Glomerular endothelial cell (primary cell): ENCODE measurements around the gene ATG16L1. TPM values are rescaled to one million over a fixed set of nuclear protein-coding genes. Genes with fewer than 3 reads are reported as not detected.
"Not testable (repeated sequence)": the region's sequence is repeated elsewhere in the genome, so short reads cannot be mapped to it uniquely, and the experiment has no call there.

Experiments
- DNase-seq: peaks from one replicate; pipeline ENCODE4 v3.0.0-alpha.2; 2011; ENCODE audit warnings: low read depth, low spot score; ENCODE audit errors: extremely low read depth
- total RNA-seq: library from RNA; depleted of rRNA; stranded (reverse); fragments of >200 nt; gene quantifications from 2 replicates; pipeline ENCODE4 v1.2.3, GENCODE V29; 2015

ATG16L1 gene
- total RNA-seq, 1 donor from 2014 or later, result 21.9 TPM

DNA sequence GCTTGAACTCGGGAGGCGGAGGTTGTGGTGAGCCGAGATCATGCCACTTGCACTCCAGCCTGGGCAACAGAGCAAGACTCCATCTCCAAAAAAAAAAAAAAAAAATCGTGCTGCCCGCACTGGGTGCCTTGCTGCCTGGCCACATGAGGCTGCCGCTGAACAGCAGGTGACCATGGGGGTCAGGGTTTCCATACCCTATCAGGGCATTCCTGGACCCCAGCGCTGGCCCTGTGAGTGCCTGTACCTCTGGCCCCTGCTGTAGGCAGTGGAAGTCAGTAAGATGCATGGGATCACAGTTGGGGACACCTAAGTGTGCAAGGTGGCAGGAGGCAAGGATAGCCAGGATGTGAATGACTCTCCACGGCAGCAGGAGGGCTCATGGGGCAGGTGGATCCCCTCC is 75.0 kb downstream of the ATG16L1 start:
- no peak for DNase-seq

DNA sequence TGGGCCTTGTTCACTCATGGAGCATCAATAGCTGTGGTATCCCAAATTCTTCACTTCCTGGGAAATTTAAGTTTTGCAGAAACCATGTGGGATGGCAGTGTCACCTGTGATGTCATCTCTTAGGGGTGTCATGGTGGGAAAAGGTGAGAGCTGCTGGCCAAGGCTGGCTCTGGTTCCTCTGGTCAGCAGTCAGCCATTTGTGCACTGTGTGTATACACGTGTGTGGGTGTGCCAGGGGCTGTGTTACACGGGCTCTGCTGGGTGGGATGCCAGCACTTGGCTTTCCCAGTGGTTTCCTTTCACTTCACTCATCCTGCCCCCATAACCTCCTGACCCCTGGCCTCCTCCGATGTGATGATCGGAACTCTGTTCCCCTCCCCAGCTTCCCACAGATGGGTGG is 77.4 kb downstream of the ATG16L1 start:
- no peak for DNase-seq

DNA sequence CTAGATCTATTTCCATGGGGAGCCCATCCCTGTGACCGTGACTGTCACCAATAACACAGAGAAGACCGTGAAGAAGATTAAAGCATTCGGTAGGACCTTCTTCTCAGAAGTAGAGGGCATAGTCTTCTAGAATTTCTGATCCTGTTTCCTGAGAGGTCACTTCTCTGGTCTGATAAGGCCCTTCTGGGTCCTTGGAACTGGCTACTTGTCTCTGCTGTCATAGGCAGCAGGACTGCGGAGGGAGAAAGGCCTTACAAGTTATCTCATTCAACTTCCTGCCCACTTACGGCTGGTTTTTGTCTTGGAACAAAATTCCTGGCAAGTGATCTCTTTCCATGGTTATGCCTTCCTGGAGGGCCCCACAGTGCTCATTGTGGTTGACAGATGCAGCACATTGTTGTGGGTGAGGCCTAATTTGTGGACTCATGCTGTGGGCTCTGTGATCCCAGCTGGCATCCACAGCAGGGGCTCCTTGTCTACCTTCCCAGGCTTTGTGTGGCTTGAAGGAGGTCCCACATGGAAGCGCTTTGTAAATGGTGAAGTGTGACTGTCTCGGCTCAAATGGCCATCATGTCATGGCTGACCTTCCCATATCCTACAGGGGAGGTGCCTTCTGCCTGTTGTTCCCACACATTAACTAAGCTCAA is 78.1 kb downstream of the ATG16L1 start:
- DNase-seq, result no peak

DNA sequence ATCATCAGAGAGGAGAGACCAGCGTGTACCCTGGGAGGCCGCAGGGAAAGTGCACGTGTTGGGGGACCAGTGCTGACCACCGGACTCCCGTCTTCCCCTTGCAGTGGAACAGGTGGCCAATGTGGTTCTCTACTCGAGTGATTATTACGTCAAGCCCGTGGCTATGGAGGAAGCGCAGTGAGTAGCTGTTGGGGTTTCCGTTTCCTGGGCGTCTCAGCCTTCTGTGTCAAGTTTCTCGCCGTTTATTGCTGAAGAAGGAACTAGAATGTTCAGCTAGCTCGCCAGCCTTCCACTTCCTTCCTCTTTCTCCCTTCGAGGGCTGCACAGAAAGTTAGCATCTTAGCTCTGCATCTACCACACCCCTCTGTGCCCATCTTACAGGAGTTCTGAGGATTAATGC is 80.1 kb downstream of the ATG16L1 start:
- no peak for DNase-seq

DNA sequence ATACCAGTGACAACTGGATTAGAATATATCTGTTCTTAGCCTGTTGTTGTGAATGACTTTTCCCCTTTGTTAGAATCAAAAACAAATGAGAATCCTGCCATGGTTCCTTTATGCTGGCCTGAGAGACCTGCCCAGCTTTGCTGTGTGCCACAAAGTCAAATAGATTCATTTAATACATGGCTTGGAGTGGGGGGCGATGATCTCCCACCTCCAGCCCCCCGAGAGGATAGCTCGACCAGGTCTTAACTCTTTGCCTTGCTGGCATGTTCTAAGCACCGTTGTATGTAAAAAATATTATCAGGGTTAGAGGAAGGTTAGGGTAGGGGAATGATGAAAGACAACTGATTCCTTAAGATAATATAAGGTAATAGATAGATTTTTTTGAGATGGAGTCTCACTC is 80.7 kb downstream of the ATG16L1 start:
- no peak for DNase-seq

DNA sequence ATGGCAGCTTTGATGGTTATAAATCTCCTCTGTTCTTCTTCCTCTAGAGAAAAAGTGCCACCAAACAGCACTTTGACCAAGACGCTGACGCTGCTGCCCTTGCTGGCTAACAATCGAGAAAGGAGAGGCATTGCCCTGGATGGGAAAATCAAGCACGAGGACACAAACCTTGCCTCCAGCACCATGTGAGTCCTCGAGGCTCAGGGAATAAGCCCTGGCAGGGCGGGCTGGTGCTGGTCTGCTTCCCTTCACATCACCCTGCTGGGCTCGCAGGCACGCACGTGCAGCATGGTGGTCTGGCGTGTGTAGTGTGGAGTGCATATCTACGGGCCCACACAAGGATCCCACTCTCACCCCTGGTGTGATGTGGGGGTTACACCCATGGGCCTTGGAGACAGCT is 83.4 kb downstream of the ATG16L1 start:
- no peak for DNase-seq

DNA sequence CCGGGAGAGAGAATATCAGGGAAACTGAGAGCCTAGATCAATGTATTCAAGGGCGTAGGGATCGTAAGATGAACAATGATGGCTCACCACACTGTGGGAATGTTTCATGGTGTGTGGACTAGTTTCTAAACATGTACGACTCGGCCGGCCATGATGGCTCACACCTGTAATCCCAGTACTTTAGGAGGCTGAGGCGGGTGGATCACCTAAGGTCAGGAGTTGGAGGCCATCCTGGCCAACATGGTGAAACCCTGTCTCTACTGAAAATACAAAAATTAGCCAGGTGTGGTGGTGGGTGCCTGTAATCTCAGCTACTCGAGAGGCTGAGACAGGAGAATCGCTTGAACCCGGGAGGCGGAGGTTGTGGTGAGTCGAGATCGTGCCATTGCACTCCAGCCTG is 84.6 kb downstream of the ATG16L1 start:
- not testable (repeated sequence) for DNase-seq

DNA sequence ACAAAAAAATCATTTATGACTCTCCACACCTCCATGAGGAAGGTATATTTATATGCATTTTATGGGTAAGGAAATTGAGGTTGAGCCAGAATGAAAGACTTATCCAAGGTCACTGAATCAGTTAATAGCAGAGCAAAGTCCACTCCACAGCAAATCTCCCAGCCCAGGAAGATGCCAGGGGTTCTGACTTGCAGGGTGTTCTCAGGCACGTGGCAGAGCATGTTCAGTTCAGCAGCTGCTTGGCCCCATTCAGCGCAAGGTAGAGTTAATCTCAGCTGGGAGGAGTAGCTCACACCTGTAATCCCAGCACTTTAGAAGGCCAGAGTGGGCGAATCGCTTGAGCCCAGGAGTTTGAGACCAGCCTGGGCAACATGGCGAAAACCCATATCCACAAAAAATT is 85.1 kb downstream of the ATG16L1 start:
- no peak for DNase-seq

DNA sequence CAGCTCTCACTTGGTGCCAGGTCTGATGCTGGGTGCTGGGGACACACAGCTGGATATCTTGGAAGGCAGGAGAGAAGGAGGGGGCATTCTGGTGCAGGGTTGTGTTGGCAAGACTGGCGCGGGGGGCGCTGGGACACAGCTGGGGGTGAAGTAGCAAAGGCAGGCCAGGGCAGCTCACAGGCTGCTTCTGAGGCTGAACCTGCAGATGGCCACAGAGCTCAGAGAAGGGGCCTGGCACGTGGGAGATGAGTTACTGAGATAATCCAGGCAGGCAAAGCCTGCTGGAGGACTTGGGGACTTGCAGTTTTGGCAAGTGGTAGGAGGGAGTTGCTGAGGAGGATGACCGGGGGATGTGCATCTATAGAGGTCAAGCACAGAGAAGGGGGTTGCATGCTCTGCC is 86.6 kb downstream of the ATG16L1 start:
- no peak for DNase-seq

DNA sequence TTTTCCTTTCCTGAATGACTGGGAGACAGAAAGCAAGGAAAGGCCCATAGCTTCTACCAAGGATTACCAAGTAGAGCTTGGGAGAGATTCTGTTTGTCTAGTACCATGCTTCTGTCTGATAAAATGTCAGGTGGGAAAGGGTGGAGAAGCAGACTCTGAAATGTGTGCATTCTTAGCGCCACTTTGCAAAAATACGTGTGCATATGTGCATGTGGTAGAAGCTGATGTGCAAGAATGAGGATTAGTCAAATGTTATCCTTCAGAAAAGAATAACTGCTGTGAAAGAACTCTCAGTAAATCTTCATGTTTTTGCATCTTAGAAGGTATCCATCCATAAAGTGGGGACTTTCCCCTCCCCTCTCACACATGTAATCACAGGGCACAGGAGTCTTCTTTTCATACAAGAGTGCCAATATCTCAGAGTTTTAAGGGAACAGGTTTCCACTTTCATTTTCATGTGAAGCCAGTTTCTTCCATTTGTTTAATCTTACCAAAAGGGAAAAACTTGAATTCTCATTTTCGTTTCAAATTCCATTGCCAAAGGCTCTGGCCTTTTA is 87.4 kb downstream of the ATG16L1 start:
- no peak for DNase-seq

DNA sequence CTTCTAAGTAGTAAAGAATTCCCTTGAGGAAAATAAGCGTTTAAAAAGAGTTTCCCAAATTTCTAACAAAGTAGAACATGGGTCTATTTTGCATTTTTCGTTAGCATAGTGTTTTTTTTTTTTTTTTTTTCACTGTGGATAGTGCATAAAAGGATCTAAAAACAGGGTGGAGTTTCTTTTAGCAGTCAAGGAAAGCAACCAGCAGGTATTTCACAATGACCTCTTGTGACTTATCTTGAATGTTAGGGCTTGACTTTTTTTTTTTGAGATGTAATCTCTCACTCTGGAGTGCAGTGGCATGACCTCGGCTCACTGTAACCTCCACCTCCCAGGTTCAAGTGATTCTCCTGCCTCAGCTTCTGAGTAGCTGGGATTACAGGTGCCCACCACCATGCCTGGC is 88.0 kb downstream of the ATG16L1 start:
- DNase-seq, result no peak

DNA sequence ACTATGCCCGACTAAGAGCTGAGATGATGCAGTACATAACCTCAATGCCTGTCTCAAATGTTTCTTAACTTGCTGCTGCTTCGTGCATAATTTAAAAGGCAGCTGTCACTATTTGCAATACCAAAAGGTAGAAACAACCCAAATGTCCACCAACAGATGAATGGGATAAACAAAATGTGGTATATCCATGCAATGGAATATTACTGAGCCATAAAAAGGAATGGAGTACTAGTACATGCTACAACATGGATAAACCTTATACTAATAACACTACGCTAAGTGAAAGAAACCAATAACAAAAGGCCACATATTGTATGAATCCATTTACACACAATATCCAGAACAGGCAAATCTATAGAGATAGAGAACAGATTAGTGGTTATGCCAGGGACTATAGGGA is 89.8 kb downstream of the ATG16L1 start:
- no peak for DNase-seq

DNA sequence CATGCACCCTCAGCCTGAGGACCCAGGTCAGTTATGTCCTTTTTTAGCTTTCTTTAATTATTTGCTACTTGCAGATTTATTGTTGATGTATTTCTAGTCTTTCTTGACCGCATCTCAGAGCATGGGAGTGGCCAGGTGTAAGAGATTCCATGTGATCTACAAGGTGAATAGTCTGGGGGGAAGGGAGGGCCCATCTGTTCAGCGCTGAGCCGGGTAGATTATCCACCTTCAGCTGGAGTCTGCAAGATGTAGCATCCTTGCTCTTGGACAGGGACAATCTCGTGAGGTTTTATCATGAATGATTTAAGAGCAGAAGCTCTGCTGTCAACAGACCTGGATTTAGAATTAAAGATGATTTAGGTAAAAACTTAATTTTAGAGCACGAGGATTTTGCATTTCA is 90.8 kb downstream of the ATG16L1 start:
- DNase-seq, result no peak

DNA sequence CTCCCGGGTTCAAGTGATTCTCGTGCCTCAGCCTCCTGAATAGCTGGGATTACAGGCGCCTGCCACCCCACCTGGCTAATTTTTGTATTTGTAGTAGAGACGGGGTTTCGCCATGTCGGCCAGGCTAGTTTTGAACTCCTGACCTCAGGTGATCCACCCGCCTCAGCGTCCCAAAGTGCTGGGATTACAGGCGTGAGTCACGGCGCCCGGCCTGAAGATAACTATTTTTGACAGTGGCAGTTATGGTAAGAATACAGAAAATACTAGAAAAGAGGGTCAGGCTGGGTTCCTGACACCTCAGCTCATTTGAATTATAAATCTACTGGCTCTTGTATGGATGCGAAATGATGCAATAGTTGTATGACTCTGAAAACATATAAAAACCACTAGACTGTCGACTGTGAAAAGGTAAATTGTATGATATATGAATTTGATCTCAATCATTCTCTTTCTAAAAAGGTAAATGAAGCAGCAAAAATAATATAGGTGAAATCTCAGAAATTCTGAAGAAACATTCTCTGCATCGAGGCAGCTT is 91.8 kb downstream of the ATG16L1 start:
- no peak for DNase-seq

Other genes with a start within 250 kb of the ATG16L1 start
- gene NGEF, start 238.4 kb upstream of the ATG16L1 start, total RNA-seq, result 0.19 and 0.47 TPM in 2 replicates
- not detected in 2 replicates for gene NEU2, start 219.0 kb upstream of the ATG16L1 start, total RNA-seq
- 26.2 and 46.3 TPM in 2 replicates for gene INPP5D, start 191.3 kb upstream of the ATG16L1 start, total RNA-seq
- gene SAG, start 56.1 kb downstream of the ATG16L1 start, total RNA-seq, result not detected in 2 replicates
- 10.3 and 13.0 TPM in 2 replicates for gene DGKD, start 102.8 kb downstream of the ATG16L1 start, total RNA-seq